ENCODE data around the gene SFPQ.
"Not testable (repeated sequence)": the region's sequence is repeated elsewhere in the genome, so short reads cannot be mapped to it uniquely, and the experiment has no call there.

Gene SFPQ

DNA sequence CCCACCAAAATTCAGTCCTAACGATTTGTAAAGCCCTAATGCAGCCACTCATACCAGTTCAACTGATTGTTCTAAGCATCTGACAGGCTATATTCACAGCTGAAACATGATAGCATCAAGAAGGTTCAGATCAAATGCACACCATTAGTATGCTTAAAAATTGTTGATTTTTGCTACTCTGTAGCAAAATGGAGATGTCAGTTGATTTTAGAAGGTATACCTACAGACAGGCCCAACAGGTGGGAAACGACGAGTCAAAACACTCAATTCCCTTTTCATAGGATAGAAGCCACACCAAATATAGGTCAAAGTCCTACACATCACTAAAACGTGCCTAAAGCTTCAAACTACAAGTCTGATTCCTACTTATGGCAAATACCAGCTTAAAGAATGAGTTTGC is 6.7 kb downstream of the SFPQ start:
- DNase-seq: no peak

DNA sequence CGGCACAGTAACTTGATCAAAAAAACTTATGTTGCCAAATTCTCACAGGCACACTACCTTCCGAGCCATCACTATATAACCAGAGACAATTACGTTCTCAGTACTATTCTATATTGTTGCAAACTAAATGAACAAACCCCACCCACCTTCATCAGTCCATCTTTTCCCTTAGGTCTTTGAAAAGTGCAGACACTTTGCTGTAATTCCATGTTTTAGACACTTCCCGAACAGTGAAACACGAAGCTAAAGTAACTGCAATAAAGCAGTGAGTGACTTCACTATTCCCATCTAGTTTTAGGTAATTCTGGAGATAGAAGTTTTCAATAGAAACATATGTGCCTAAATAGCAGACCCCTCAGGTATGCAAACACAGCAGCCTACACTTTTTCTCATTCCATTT is 7.7 kb downstream of the SFPQ start:
- no peak for DNase-seq

DNA sequence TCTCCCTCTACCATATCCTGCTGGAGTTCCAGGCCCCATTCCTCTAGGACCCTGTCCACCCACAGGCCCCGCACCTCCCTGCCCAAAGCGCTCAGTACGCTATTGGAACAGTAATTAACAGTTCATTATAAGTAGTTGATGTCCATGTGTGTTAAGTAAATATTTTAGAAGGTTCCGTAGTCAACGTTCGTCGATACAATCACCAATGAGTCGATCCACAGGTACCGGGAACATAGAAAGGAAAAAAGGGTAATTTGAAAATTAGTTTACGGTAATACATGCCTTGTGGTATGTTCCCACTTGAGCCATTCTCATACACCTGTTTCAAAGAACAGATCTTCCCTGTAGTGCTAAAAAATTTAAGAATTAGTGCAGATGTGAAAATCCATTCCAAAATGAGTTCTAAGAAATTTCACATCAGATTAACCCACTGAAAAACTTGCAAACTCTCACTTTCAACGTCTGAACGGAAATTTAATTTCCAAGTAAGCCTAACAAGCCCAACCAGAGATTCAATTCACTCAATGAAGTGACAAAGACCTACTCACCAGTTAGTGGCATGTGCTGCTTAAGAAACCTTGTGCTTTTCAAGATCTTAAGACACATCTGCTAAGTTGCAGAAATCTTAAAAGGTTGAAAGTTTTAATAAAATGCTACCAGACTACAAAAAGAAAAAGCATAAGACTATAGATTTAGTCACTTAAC is 8.3 kb downstream of the SFPQ start:
- no peak for DNase-seq

DNA sequence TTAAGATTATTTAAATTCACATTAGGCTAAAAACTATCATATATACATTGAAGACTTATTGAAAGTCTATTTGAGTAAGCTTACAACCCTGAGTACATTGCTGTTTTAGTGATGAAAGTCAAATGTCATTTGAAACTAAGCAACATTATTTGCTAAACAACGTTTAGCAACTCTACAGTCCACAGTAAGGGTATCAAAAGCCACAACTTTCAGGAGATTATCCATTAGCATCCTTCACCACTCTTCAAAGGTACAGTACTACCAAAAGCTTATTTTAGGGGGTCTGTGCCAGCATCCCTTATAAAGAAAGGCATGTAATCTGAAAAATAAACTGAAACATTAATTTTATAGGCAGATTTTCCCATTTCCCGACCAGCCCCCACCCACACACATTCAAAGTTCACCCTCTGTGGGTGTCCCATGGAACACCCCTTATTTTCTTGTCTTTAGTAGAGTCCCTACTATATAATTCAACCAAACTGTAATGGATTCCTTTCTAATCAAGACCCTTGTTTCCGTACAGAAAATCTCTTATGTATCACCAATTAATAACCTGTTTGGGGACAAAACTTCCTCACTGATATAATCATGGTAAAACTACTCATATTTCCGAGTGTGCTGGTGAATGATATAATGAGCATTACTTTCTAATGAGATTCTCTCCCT is 11.0 kb downstream of the SFPQ start:
- DNase-seq: no peak

DNA sequence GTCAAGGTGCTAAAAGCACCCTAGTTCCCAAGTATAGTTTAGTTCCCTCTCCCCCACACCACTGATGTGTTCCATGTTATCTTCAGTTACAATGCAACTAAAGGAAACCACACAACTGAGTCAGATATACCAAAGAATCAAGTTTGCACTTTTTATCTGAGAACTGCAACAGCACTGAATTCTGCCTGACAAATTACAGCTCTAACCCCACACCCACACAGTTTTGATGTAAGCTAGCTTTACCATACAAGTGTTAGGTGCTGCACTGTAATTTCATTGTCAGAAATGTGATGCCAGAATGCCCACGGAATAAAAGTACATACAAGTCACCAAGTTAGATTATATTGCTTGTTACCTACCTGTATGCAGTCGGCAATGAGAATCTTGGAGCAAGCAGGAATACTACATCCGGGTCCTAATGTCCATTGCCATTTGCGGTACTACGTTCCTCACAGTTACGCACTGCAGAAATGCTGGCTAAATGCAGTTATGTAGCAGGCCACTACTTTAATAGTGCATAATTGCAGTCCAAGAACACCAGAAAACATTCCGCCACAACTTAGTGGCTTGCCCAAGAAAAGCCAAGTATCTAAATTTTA is 12.1 kb downstream of the SFPQ start:
- DNase-seq: no peak

DNA sequence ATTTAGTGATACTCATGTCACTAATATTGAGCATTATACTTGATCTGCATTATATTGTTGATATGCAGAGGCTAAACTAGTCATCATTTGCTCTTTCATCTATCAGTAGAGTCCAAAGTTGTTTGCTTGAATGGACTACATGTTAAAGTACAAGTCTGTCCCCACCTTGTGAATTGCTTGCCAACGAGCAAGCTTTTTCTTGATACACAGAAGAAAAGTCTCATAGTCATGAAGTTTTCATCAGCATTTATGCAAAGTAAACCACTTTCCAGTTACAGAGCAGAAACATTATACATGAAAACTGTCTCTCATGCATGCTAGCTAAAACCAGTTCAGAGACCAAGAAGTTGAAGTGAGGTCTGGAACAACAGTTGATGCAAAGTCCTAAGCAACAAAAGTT is 13.0 kb downstream of the SFPQ start:
- DNase-seq: no peak

DNA sequence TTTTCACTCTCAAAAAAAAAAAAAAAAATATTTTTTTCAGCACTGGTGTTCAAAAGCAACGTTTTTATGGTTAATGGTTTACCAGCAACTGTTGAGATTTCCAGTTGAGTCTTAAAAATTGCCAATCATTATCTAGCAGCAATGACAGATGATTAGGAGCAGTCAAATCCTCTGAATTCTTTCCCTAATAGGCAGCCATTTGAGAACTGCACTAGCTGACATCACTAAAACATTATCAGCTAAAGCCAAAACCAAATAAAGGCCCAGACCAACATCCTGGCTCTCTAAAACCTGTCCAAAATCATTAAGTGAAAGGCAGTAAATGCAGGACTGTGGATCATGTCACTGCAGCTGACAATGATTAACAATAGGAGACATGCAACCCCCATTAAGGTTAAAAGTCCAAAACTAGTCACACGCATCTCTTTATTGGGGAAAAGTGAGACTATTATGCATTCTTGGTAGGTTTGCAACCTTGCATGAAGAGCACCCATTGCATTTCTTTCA is 14.0 kb downstream of the SFPQ start:
- DNase-seq: no peak

DNA sequence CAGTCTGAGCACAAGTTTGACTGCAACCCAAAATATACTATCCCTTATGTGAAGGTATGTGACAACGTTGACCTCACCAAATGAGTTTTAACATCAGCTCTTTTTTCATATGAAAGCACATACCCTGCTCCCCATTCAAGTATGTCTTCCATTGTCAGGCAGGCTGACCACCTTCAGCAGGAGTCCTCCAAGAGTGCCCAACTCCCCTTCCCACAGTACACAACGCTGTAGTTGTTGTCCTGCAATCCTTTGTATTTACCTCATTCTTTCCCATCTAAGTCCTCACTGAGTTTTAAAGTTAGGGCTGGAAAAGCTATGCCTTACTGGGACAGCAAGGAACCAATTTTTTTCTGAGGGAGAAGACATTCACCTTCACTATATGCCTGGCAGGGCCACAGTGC is 14.7 kb downstream of the SFPQ start:
- no peak for DNase-seq

DNA sequence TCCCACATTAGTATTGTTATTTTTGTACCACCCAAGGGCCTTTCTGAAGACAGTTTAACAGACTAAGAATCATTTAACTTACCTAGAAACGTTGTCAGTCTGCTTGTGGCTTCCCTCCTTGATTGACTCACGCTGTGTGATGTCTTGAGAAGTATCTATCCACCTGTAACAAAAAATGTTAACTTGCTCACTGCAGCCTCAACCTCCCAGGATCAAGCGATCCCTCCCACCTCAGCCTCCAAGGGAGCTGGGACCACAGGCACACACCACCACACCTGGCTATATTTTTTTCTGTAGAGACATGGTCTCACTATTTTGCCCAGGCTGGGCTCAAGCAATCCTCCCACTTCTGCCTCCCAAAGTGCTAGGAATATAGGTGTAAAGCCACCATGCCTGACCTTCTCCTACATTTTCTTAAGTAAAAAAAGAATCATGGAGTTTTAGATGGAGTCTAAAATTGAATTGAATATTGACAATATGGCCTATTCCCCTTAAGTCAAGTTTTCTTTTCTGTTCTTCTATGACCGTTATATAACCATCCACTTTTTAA is 15.6 kb downstream of the SFPQ start:
- DNase-seq: no peak

DNA sequence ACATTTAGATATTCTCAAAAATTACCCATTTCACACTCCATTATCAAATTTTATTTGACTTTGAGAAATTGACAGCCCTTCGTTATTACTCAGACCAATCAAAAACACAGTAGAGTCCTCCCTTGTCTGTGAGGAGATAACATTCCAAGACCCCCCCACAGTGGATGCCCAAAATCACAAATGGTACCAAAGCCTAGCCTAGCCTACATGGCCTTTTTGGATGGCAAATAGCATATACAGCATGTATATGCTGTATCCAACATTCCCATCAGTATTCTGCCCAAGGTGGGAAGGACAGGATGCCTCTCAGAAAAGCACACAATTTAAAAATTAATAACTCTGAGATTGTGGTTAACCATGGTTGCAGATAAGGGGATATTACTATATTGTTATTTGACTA is 17.3 kb downstream of the SFPQ start:
- no peak for DNase-seq

DNA sequence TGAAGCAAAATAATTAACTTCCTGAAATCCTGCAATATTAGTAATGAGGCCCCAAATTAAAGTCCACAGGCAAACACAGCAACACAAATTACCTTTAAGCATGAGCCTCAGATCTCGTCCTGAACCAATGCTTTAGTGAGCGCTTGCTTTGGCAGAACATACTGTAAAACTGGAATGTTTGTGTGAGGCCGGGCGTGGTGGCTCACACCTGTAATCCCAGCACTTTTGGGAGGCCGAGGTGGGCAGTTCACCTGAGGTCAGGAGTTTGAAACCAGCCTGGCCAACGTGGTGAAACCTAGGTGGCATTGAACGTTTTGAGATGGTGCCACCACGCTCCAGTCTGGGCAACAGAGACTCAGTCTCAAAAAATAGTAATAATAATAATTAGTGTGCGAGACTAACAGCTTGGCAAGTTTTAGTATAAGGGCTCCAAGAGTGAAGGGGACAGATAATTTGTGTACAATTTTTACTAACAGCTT is 17.8 kb downstream of the SFPQ start:
- DNase-seq: no peak

DNA sequence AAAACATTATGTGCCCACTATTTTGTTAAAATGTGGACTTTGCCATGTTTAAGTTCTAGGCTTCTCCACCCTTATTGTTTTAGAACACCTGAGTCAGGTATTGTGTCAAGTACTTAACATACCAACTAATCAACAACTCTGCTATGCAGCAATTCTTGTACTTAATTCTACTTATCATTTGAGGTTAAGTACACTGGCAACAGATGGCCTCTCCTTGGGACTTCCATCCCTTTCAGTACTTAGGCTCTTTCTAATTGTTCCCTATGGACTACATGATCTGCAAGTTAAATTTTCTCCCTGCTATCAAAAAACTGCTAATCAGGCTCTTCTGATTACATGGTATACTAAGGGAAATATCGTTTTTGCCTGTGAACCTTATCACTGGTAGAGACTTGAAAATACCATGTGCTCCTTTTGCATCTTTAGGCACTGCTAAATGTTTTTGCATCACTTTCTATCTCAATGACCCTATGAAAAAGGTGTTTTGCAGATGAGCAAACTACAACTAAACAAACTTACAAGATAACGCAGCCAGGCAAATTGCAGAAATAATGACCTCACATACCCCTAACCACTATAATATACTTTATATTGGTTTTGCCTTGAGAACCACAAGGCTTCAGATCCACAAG is 18.9 kb downstream of the SFPQ start:
- no peak for DNase-seq

DNA sequence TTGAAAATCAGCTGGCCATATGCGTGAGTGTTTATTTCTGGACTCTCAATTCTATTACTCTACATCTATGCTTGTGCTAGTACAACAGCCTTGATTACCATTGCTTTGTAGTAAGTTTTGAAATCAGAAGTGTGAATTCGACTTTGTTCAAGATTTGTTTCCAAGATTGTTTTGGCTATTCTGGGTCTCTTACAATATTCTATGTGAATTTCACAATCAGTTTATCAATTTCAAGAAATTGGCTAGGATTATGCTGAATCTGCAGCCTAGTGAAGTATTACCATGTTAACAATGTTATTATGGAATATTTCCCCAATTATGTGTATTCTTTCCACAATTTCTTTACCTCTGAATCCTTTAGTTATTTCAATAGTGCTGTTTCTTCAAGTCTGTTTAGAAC is 19.5 kb downstream of the SFPQ start:
- no peak for DNase-seq

DNA sequence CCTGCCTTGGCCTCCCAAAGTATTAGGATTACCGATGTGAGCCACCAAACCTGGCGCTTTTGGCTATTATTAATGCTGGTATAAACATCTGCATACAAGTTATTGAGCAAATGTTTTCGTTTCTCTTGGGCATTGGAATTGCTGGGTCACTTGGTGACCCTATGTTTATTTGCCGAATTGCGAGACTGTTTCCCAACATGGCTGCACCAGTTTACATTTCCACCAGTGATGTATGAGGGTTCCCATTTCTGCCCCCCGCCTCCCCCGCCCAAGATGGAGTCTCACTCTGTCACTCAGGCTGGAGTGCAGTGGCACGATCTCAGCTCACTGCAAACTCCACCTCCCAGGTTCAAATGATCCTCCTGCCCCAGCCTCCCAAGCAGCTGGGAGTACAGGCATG is 20.9 kb downstream of the SFPQ start:
- no peak for DNase-seq

DNA sequence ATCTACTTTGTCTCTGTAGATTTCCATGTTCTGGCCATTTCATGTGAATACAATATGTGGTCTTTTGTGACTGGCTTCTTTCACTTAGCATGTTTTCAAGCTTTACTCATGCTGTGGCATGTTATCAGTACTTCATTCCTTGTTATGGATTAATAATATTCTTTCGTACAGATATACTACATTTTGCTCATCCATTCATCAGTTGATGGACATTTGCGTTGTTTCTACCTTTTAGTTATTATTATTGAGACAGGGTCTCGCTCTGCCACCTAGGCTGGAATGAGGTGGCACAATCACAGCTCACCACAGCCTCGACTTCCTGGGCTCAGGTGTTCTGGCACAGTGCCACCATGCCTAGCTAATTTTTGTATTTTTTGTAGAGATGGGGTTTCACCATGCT is 21.4 kb downstream of the SFPQ start:
- no peak for DNase-seq

DNA sequence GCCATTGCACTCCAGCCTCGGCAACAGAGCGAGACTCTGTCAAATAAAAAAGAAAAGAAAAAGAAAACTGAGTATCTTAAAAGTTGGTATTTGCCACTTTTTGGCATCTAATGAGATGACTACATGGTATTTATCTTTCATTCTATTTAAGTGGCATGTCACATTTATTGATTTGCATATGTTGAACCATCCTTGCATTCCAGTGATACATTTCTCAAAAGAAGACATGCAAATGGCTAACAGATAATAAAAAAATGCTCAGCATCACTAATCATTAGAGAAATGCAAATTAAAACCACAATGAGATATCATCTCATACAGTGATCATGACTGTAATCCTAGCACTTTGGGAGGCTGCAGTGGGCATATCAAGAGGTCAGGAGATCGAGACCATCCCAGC is 28.1 kb downstream of the SFPQ start:
- DNase-seq: no peak

DNA sequence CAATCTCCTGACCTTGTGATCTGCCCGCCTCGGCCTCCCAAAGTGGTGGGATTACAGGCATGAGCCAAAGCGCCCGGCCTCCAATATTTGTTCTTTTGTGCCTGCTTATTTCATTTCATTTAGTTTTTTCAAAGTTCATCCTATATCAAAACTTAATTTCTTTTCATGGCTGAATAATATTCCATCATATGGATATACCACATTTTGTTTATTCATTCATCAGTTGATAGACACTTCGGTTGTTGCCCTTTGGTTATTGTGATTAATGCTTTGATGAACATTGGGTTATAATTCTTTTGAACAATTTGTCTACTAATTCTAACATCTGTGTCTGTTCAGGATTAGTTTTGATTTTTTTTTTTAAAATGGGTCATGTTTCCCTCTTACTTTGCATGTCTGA is 41.7 kb downstream of the SFPQ start:
- no peak for DNase-seq

DNA sequence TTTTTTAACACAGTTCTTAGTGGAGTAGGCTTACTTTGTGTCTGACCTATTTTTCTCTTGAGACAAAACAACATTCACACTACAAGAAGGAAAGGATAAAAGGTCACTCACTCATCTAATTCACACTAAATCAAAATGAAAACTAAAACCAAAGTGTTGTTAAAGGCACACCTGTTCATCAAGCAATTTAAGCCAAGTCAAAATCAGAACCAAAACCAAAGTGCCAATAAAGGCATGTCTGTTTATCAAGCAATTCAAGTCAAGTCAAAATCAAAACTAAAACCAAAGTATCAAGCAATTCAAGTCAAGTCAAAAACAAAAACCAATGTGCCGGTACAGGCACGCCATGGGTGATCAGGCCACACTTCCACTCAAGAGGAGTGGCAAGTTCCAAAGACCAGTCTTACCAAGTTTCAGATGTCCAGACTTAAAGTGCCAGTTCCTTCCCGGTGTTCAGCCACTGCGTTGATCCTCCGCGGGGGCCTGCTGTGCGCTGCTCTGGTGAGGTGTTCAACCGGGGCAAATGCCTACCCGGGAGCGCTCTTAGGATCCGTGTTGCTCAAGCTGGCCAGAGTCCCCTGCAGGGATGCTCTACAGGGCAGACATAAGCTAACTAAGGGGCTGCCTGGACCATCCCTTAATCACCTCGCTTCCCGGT is 46.9 kb downstream of the SFPQ start:
- DNase-seq: not testable (repeated sequence)

DNA sequence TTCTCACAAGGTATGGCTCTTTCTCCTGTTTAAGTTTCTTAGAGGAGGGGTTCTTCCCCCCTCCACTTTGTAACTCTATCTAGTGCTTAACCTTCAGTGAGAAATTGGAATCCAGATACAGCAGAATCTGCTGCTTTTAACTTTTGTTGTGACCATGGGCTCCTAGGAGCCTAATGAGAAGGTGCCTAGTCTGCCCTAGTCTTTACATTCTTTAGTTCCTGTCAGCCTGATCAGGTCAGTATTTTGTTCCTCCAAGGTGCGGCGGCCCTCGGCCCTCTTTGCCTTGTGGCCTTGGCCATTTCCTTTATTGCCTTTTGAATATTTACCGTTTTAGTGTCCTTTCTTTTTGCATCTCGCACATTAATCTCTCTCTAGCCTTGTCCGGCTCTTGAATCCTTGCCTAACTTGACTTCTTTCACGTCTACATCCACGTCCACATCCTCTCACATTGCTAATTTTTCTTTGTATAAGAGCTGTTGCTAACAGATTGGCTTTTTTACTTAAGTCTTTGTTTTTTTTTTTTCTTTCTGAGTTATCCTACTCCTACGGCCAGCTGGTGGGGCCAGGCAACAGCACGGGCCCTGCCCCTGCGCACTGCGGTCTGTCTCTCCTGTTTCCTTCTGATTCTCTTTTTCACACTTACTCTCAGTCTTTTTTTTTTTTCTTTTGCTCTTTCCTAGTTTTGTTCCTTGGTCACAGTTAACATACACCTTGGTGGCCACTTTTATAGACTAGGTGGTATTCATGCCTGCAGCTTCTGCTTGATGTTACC is 49.0 kb downstream of the SFPQ start:
- no peak for DNase-seq

DNA sequence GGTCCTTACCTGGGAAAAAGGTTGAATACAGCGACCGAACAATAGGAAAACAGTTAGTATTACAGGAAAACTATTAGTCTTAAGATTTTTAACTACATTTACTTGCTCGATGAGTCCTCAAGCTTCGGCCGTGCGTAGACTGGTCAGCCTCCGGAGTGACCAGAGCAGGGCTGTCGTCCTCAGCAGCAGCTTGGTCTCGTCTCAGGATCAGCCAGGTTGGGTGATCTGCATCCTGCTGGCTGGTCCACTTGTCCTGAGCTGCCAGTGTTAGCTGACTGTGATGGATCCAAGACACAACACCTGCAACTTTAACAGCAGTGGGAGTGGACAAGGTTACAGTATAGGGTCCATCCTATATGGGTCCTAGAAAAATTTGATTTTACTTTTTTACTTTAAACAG is 50.2 kb downstream of the SFPQ start:
- not testable (repeated sequence) for DNase-seq

DNA sequence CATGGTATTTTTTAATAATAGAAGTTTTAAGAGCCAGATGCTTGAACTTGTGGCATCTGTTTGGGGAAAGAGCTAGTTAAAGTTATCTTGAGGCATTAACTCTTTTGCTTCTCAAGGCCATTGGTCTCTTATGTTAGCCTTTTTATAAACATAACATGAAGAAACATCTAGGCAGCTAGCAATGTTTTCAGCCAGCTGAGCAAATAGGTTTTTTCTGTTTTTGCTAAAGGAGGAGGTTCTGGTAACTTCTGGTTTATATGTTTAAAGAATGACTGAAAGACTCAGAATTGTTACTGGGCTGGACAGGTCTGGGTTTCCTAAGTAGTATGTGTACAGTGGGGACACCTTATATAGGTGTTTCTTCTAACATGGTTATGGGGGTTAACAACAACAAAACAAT is 50.7 kb downstream of the SFPQ start:
- DNase-seq: not testable (repeated sequence)

DNA sequence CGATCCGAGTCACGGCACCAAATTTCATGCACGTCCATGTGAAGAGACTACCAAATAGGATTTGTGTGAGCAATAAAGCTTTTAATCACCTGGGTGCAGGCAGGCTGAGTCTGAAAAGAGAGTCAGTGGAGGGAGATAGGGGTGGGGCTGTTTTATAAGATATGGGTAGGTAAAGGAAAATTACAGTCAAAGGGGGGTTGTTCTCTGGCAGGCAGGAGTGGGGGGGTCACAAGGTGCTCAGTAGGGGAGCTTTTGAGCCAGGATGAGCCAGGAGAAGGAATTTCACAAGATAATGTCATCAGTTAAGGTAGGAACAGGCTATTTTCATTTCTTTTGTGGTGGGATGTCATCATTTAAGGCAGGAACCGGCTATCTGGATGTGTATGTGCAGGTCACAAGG is 55.4 kb downstream of the SFPQ start:
- not testable (repeated sequence) for DNase-seq

All from left hindlimb (tissue), 1 donor.